HG02798 (cell line): ENCODE results near the gene MXRA7.
"Not testable (repeated sequence)": the region's sequence is repeated elsewhere in the genome, so short reads cannot be mapped to it uniquely, and the experiment has no call there.

Source experiments
- ATAC-seq: cut with Tn5 transposase; IDR thresholded peaks from one replicate; pipeline ENCODE4 v1.9.1; 2021; ENCODE audit warnings: mild to moderate bottlenecking; ENCODE audit not compliant: unreplicated experiment, poor library complexity

Gene MXRA7

GRCh38 chr17:76698466-76698977 is 12.2 kb downstream of the MXRA7 start:
- ATAC-seq: not testable (repeated sequence)

- ATAC-seq: no peak
Observed at GRCh38 chr17:76697702-76698465, 12.9 kb downstream of the MXRA7 start.

- ATAC-seq: no peak
Observed at GRCh38 chr17:76696763-76697701, 13.7 kb downstream of the MXRA7 start.

GRCh38 chr17:76695059-76695831 is 15.5 kb downstream of the MXRA7 start:
- no peak for ATAC-seq

- ATAC-seq: no peak
Observed at GRCh38 chr17:76691379-76692191, 19.2 kb downstream of the MXRA7 start.

- ATAC-seq: no peak
Observed at GRCh38 chr17:76690596-76691280, 20.0 kb downstream of the MXRA7 start.

GRCh38 chr17:76689859-76690258 is 20.9 kb downstream of the MXRA7 start:
- ATAC-seq: no peak

- no peak for ATAC-seq
Observed at GRCh38 chr17:76688165-76688622, 22.6 kb downstream of the MXRA7 start.

- ATAC-seq: no peak
Observed at GRCh38 chr17:76687298-76688164, 23.2 kb downstream of the MXRA7 start.

- ATAC-seq: no peak
Observed at GRCh38 chr17:76686538-76687297, 24.0 kb downstream of the MXRA7 start.

GRCh38 chr17:76685846-76686245 is 24.9 kb downstream of the MXRA7 start:
- ATAC-seq: no peak

GRCh38 chr17:76685366-76685765 is 25.4 kb downstream of the MXRA7 start:
- no peak for ATAC-seq

GRCh38 chr17:76684756-76685155 is 26.0 kb downstream of the MXRA7 start:
- ATAC-seq: no peak

- ATAC-seq: no peak
Observed at GRCh38 chr17:76683921-76684745, 26.6 kb downstream of the MXRA7 start.

GRCh38 chr17:76683011-76683755 is 27.6 kb downstream of the MXRA7 start:
- ATAC-seq: no peak

GRCh38 chr17:76682296-76682695 is 28.5 kb downstream of the MXRA7 start:
- no peak for ATAC-seq
